ENCODE results near the gene SH3BP4.

Gene SH3BP4

DNA sequence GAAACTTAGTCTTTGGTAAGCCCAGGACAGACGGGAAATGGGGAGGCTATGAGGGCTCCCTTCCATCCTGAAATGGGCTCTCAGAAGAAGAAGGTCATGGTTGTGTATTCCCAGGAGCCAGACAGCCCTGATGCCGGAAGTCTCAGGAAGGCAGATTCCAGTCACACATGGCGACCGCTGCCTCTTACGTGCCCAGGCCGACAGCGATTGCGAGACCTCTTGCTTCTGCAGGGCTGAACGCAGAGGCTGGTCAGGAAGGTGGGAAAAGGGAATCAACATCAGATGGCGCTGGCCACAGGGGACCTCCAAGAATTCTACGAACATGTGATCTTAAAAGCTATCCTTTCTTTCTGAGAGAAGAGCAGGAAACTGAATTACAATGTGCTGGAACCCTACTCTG lies 22.8 kb upstream of the SH3BP4 start:
- no peaks in the 10 kb centered on the region for H3K36me3 ChIP-seq (ENCODE audit: insufficient read depth, low read length)
- H3K4me1 ChIP-seq (ENCODE audit: insufficient read depth, low read length): peaks cover 17% of the 10 kb centered on the region
- no peak overlapping the region for H3K9ac ChIP-seq (ENCODE audit: low read depth, low read length)
- H3K9me3 ChIP-seq (ENCODE audit: control insufficient read depth, insufficient read depth, low read length): no peaks in the 10 kb centered on the region

DNA sequence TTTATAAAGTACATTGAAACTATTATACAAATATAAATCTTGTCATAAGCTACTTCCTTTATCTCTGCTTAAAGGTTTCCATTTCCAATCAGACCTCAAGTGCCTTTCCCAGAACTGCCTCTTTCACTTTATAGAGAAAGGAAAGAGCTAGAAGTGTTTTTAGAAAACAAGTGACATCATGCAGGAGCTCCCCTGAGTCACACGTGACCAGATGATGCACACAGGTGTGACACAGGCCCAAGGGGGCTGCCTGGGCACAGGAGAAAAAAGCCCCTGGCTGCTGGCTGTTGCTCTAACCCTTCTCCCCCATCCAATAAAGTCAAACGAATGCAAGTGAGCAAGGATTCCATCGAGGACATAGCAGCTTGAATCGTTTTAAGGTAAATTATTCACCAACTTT lies 21.4 kb upstream of the SH3BP4 start:
- no peaks in the 10 kb centered on the region for H3K36me3 ChIP-seq (ENCODE audit: insufficient read depth, low read length)
- no peaks in the 10 kb centered on the region for H3K9me3 ChIP-seq (ENCODE audit: control insufficient read depth, insufficient read depth, low read length)
- H3K4me1 ChIP-seq (ENCODE audit: insufficient read depth, low read length): peaks cover 17% of the 10 kb centered on the region
- H3K9ac ChIP-seq (ENCODE audit: low read depth, low read length): no peak overlapping the region

DNA sequence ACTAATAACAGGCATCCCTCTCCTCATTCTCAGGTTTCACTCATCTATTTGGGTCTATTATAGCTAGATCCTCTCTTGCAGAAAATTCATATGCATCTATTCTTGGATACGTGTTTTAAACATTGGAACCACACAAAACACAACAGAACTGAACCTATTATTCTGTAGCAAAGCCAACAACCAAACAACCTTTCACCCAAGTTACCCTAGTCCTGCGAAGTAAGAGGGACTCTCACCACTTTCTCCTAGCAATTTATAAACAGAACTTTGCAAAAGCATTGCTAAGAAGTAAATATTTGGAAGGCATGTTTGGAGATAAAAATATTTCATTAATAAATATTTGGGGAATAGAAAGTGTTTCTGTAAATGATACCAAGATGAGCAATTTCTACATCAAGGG lies 20.4 kb upstream of the SH3BP4 start:
- no peaks in the 10 kb centered on the region for H3K36me3 ChIP-seq (ENCODE audit: insufficient read depth, low read length)
- no peak overlapping the region for H3K9ac ChIP-seq (ENCODE audit: low read depth, low read length)
- H3K4me1 ChIP-seq (ENCODE audit: insufficient read depth, low read length): peaks cover 17% of the 10 kb centered on the region
- H3K9me3 ChIP-seq (ENCODE audit: control insufficient read depth, insufficient read depth, low read length): no peaks in the 10 kb centered on the region

- Histone ChIP-seq H3K4me1 (ENCODE audit: insufficient read depth, low read length) (peaks cover 17% of the 10 kb centered on the region), H3K36me3 (ENCODE audit: insufficient read depth, low read length) (no peaks in the 10 kb centered on the region), H3K9me3 (ENCODE audit: control insufficient read depth, insufficient read depth, low read length) (no peaks in the 10 kb centered on the region), H3K9ac (ENCODE audit: low read depth, low read length) (no peak overlapping the region)
Measured at GRCh38 chr2:234932591-234933168, 19.1 kb upstream of the SH3BP4 start.

DNA sequence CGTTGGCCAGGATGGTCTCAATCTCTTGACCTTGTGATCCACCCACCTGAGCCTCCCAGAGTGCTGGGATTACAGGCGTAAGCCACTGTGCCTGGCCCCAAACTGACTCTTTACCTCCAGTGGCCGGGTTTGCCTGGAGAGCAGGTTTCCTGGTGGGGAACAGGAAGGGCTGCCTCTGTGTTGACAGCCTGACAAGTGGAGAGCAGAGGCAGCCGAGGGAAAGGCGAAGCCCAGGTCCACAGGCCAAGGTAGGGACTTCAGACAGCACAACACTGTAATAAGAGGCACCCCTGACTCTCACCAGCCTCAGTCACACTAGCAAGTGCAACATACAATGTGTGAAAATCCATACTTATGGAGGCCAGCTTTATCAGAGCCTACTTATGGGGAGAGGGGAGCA lies 16.5 kb upstream of the SH3BP4 start:
- Histone ChIP-seq H3K9ac (ENCODE audit: low read depth, low read length) (no peak overlapping the region), H3K9me3 (ENCODE audit: control insufficient read depth, insufficient read depth, low read length) (no peaks in the 10 kb centered on the region), H3K4me1 (ENCODE audit: insufficient read depth, low read length) (peaks cover 17% of the 10 kb centered on the region), H3K36me3 (ENCODE audit: insufficient read depth, low read length) (no peaks in the 10 kb centered on the region)

- Histone ChIP-seq H3K9me3 (ENCODE audit: control insufficient read depth, insufficient read depth, low read length) (no peaks in the 10 kb centered on the region), H3K36me3 (ENCODE audit: insufficient read depth, low read length) (no peaks in the 10 kb centered on the region), H3K9ac (ENCODE audit: low read depth, low read length) (no peak overlapping the region), H3K4me1 (ENCODE audit: insufficient read depth, low read length) (no peaks in the 10 kb centered on the region)
Measured at GRCh38 chr2:234939576-234939975, 12.2 kb upstream of the SH3BP4 start.

- Histone ChIP-seq H3K36me3 (ENCODE audit: insufficient read depth, low read length) (no peaks in the 10 kb centered on the region), H3K4me1 (ENCODE audit: insufficient read depth, low read length) (no peaks in the 10 kb centered on the region), H3K9me3 (ENCODE audit: control insufficient read depth, insufficient read depth, low read length) (no peaks in the 10 kb centered on the region), H3K9ac (ENCODE audit: low read depth, low read length) (no peak overlapping the region)
Measured at GRCh38 chr2:234939996-234940395, 11.8 kb upstream of the SH3BP4 start.

GRCh38 chr2:234940527-234940926 lies 11.3 kb upstream of the SH3BP4 start:
- Histone ChIP-seq H3K4me1 (ENCODE audit: insufficient read depth, low read length) (no peaks in the 10 kb centered on the region), H3K9ac (ENCODE audit: low read depth, low read length) (no peak overlapping the region), H3K9me3 (ENCODE audit: control insufficient read depth, insufficient read depth, low read length) (no peaks in the 10 kb centered on the region), H3K36me3 (ENCODE audit: insufficient read depth, low read length) (no peaks in the 10 kb centered on the region)

DNA sequence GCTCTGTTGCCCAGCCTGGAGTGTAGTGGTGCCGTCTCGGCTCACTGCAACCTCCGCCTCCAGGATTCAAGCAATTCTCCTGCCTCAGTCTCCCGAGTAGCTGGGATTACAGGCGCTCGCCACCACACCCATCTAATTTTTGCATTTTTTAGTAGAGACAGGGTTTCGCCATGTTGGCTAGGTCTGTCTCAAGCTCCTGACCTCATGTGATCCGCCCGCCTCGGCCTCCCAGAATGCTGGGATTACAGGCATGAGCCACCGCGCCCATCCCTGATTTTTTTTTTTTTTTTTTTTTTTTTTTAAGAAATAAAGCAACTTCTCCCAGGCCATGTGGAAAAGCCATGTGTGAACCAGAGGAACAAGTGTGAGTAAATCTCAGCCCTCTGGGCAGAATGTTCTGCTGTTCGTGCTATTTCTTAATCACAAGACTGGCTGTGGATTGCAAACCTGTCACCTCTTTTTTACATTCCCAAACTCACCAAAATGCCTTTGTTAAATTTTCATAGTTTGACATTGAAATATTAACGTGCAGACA lies 6.4 kb upstream of the SH3BP4 start:
- Histone ChIP-seq H3K4me1 (ENCODE audit: insufficient read depth, low read length) (peaks cover 4% of the 10 kb centered on the region; the same call in 1 of the 2 replicates), H3K36me3 (ENCODE audit: insufficient read depth, low read length) (no peaks in the 10 kb centered on the region), H3K9ac (ENCODE audit: low read depth, low read length) (no peak overlapping the region), H3K9me3 (ENCODE audit: control insufficient read depth, insufficient read depth, low read length) (no peaks in the 10 kb centered on the region)

DNA sequence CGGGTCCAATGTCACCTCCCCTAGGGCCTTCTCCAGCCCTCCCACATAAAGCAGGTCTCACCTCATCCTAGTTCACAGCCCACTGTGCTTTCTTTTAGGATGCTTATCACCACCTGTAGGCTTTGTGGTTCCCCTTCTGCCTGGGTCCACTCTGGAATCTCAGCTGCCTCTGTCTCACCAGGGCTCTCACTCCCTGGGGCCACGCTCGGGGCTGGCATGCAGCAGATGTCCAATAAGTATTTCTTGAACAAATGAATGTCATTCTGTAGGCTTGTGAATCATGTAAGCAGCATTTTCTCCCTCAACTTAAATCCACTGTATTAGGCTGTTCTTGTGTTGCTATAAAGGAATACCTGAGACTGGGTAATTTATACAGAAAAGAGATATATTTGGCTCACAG lies 4.3 kb upstream of the SH3BP4 start:
- no peak overlapping the region for H3K9ac ChIP-seq (ENCODE audit: low read depth, low read length)
- H3K9me3 ChIP-seq (ENCODE audit: control insufficient read depth, insufficient read depth, low read length): no peaks in the 10 kb centered on the region
- no peaks in the 10 kb centered on the region for H3K36me3 ChIP-seq (ENCODE audit: insufficient read depth, low read length)
- peaks cover 6% of the 10 kb centered on the region; the same call in 1 of the 2 replicates for H3K4me1 ChIP-seq (ENCODE audit: insufficient read depth, low read length)

GRCh38 chr2:234949762-234950434 lies 1.9 kb upstream of the SH3BP4 start:
- no peaks in the 10 kb centered on the region for H3K9me3 ChIP-seq (ENCODE audit: control insufficient read depth, insufficient read depth, low read length)
- H3K36me3 ChIP-seq (ENCODE audit: insufficient read depth, low read length): no peaks in the 10 kb centered on the region
- peaks cover 11% of the 10 kb centered on the region; the same call in 1 of the 2 replicates for H3K4me1 ChIP-seq (ENCODE audit: insufficient read depth, low read length)
- H3K9ac ChIP-seq (ENCODE audit: low read depth, low read length): no peak overlapping the region; the same call in 1 of the 2 replicates

DNA sequence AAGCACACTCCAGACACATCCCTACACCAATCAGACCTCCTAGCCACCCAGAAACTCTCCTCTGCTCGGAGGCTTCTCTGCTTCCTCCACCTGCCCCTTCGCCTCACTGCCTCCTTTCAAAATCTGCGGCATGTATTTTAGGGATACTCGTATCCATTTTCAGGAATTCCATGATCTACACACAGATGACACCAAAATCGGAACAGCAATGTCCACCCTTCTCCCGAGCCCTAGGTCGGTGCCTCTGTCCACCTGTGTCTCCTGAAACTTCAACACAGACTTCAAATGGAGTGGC lies 1.4 kb upstream of the SH3BP4 start:
- peak overlapping the region; percentile 72; the same call in 1 of the 2 replicates for H3K9ac ChIP-seq (ENCODE audit: low read depth, low read length)
- no peaks in the 10 kb centered on the region for H3K36me3 ChIP-seq (ENCODE audit: insufficient read depth, low read length)
- peaks cover 15% of the 10 kb centered on the region for H3K4me1 ChIP-seq (ENCODE audit: insufficient read depth, low read length)
- no peaks in the 10 kb centered on the region for H3K9me3 ChIP-seq (ENCODE audit: control insufficient read depth, insufficient read depth, low read length)

GRCh38 chr2:234950730-234951663 lies 820 bp upstream of the SH3BP4 start:
- H3K36me3 ChIP-seq (ENCODE audit: insufficient read depth, low read length): no peaks in the 10 kb centered on the region
- peaks cover 21% of the 10 kb centered on the region for H3K4me1 ChIP-seq (ENCODE audit: insufficient read depth, low read length)
- no peaks in the 10 kb centered on the region for H3K9me3 ChIP-seq (ENCODE audit: control insufficient read depth, insufficient read depth, low read length)
- peak overlapping the region; percentile 72 for H3K9ac ChIP-seq (ENCODE audit: low read depth, low read length)

GRCh38 chr2:234952270-234953115 lies 676 bp downstream of the SH3BP4 start:
- H3K9ac ChIP-seq (ENCODE audit: low read depth, low read length): peak overlapping the region; percentile 71

More at GRCh38 chr2:234952270-234953115, 676 bp downstream of the SH3BP4 start:
- peaks cover 29% of the 10 kb centered on the region for H3K4me1 ChIP-seq (ENCODE audit: insufficient read depth, low read length)
- no peaks in the 10 kb centered on the region for H3K36me3 ChIP-seq (ENCODE audit: insufficient read depth, low read length)
- H3K9me3 ChIP-seq (ENCODE audit: control insufficient read depth, insufficient read depth, low read length): no peaks in the 10 kb centered on the region
